ENCODE data around the gene TPMT.
A peak's percentile ranks its signal among the peaks of the same experiment; 100 is the strongest.

Gene TPMT

GRCh38 chr6:18138906-18139305 lies 16.0 kb downstream of the TPMT start:
- Histone ChIP-seq H3K9ac (ENCODE audit: low read depth, low read length) (no peak overlapping the region), H3K4me1 (ENCODE audit: control insufficient read depth, insufficient read depth, low read length) (no peaks in the 10 kb centered on the region), H3K36me3 (ENCODE audit: control insufficient read depth, insufficient read depth, low read length) (peaks cover 54% of the 10 kb centered on the region), H3K9me3 (ENCODE audit: control insufficient read depth, insufficient read depth, low read length) (no peaks in the 10 kb centered on the region), H3K4me3 (ENCODE audit: low read depth, low read length) (no peak overlapping the region), H3K27me3 (ENCODE audit: control insufficient read depth, insufficient read depth, low read length) (no peaks in the 10 kb centered on the region), H3K27ac (ENCODE audit: low read depth, low read length) (no peak overlapping the region)

- H3K27me3 ChIP-seq (ENCODE audit: control insufficient read depth, insufficient read depth, low read length): no peaks in the 10 kb centered on the region
- H3K4me3 ChIP-seq (ENCODE audit: low read depth, low read length): no peak overlapping the region
- peaks cover 51% of the 10 kb centered on the region for H3K36me3 ChIP-seq (ENCODE audit: control insufficient read depth, insufficient read depth, low read length)
- H3K9me3 ChIP-seq (ENCODE audit: control insufficient read depth, insufficient read depth, low read length): no peaks in the 10 kb centered on the region
- H3K4me1 ChIP-seq (ENCODE audit: control insufficient read depth, insufficient read depth, low read length): no peaks in the 10 kb centered on the region
- no peak overlapping the region for H3K27ac ChIP-seq (ENCODE audit: low read depth, low read length)
- no peak overlapping the region for H3K9ac ChIP-seq (ENCODE audit: low read depth, low read length)
These were observed 18.6 kb downstream of the TPMT start for GRCh38 chr6:18136260-18136659.

- no peaks in the 10 kb centered on the region for H3K9me3 ChIP-seq (ENCODE audit: control insufficient read depth, insufficient read depth, low read length)
- H3K27ac ChIP-seq (ENCODE audit: low read depth, low read length): no peak overlapping the region
- H3K36me3 ChIP-seq (ENCODE audit: control insufficient read depth, insufficient read depth, low read length): peaks cover 42% of the 10 kb centered on the region
- H3K4me3 ChIP-seq (ENCODE audit: low read depth, low read length): no peak overlapping the region
- no peaks in the 10 kb centered on the region for H3K27me3 ChIP-seq (ENCODE audit: control insufficient read depth, insufficient read depth, low read length)
- H3K9ac ChIP-seq (ENCODE audit: low read depth, low read length): no peak overlapping the region
- no peaks in the 10 kb centered on the region for H3K4me1 ChIP-seq (ENCODE audit: control insufficient read depth, insufficient read depth, low read length)
These were observed 19.7 kb downstream of the TPMT start for GRCh38 chr6:18135171-18135570.

- Histone ChIP-seq H3K4me1 (ENCODE audit: control insufficient read depth, insufficient read depth, low read length) (no peaks in the 10 kb centered on the region), H3K36me3 (ENCODE audit: control insufficient read depth, insufficient read depth, low read length) (peaks cover 29% of the 10 kb centered on the region), H3K9me3 (ENCODE audit: control insufficient read depth, insufficient read depth, low read length) (no peaks in the 10 kb centered on the region), H3K27me3 (ENCODE audit: control insufficient read depth, insufficient read depth, low read length) (no peaks in the 10 kb centered on the region), H3K4me3 (ENCODE audit: low read depth, low read length) (no peak overlapping the region), H3K9ac (ENCODE audit: low read depth, low read length) (no peak overlapping the region), H3K27ac (ENCODE audit: low read depth, low read length) (no peak overlapping the region)
These were observed 22.5 kb downstream of the TPMT start for GRCh38 chr6:18132346-18132745.

- Histone ChIP-seq H3K9ac (ENCODE audit: low read depth, low read length) (no peak overlapping the region), H3K27ac (ENCODE audit: low read depth, low read length) (no peak overlapping the region), H3K4me1 (ENCODE audit: control insufficient read depth, insufficient read depth, low read length) (peaks cover 4% of the 10 kb centered on the region; the same call in 1 of the 2 replicates), H3K9me3 (ENCODE audit: control insufficient read depth, insufficient read depth, low read length) (no peaks in the 10 kb centered on the region), H3K27me3 (ENCODE audit: control insufficient read depth, insufficient read depth, low read length) (peaks cover 16% of the 10 kb centered on the region), H3K4me3 (ENCODE audit: low read depth, low read length) (no peak overlapping the region), H3K36me3 (ENCODE audit: control insufficient read depth, insufficient read depth, low read length) (peaks cover 5% of the 10 kb centered on the region; the same call in 1 of the 2 replicates)
These were observed 28.8 kb downstream of the TPMT start for GRCh38 chr6:18126121-18126520.

- Histone ChIP-seq H3K4me1 (ENCODE audit: control insufficient read depth, insufficient read depth, low read length) (peaks cover 4% of the 10 kb centered on the region; the same call in 1 of the 2 replicates), H3K4me3 (ENCODE audit: low read depth, low read length) (peak within 1 kb of the TSS; percentile 39), H3K27ac (ENCODE audit: low read depth, low read length) (no peak within 1 kb of the TSS), H3K9me3 (ENCODE audit: control insufficient read depth, insufficient read depth, low read length) (no peaks in the 10 kb centered on the region), H3K36me3 (ENCODE audit: control insufficient read depth, insufficient read depth, low read length) (no peaks in the 10 kb centered on the region), H3K27me3 (ENCODE audit: control insufficient read depth, insufficient read depth, low read length) (peaks cover 16% of the 10 kb centered on the region), H3K9ac (ENCODE audit: low read depth, low read length) (peak within 1 kb of the TSS; percentile 34; the same call in 1 of the 2 replicates)
These were observed 32.5 kb downstream of the TPMT start, which contains the start of gene NHLRC1 for GRCh38 chr6:18122128-18123093. TSS of gene NHLRC1 (minus strand) at chr6:18122677. CDS start at chr6:18122606, 71 bp downstream.

- Histone ChIP-seq H3K4me1 (ENCODE audit: control insufficient read depth, insufficient read depth, low read length) (peaks cover 4% of the 10 kb centered on the region; the same call in 1 of the 2 replicates), H3K4me3 (ENCODE audit: low read depth, low read length) (no peak overlapping the region), H3K9me3 (ENCODE audit: control insufficient read depth, insufficient read depth, low read length) (no peaks in the 10 kb centered on the region), H3K27me3 (ENCODE audit: control insufficient read depth, insufficient read depth, low read length) (peaks cover 16% of the 10 kb centered on the region), H3K27ac (ENCODE audit: low read depth, low read length) (no peak overlapping the region), H3K36me3 (ENCODE audit: control insufficient read depth, insufficient read depth, low read length) (no peaks in the 10 kb centered on the region), H3K9ac (ENCODE audit: low read depth, low read length) (no peak overlapping the region)
These were observed 33.2 kb downstream of the TPMT start for GRCh38 chr6:18121580-18122127.

- Histone ChIP-seq H3K4me1 (ENCODE audit: control insufficient read depth, insufficient read depth, low read length) (peaks cover 4% of the 10 kb centered on the region; the same call in 1 of the 2 replicates), H3K9ac (ENCODE audit: low read depth, low read length) (no peak overlapping the region), H3K4me3 (ENCODE audit: low read depth, low read length) (no peak overlapping the region), H3K27me3 (ENCODE audit: control insufficient read depth, insufficient read depth, low read length) (peaks cover 16% of the 10 kb centered on the region), H3K27ac (ENCODE audit: low read depth, low read length) (no peak overlapping the region), H3K9me3 (ENCODE audit: control insufficient read depth, insufficient read depth, low read length) (no peaks in the 10 kb centered on the region), H3K36me3 (ENCODE audit: control insufficient read depth, insufficient read depth, low read length) (no peaks in the 10 kb centered on the region)
These were observed 35.6 kb downstream of the TPMT start for GRCh38 chr6:18119236-18119635.

- peaks cover 4% of the 10 kb centered on the region; the same call in 1 of the 2 replicates for H3K4me1 ChIP-seq (ENCODE audit: control insufficient read depth, insufficient read depth, low read length)
- no peak overlapping the region for H3K4me3 ChIP-seq (ENCODE audit: low read depth, low read length)
- peaks cover 16% of the 10 kb centered on the region for H3K27me3 ChIP-seq (ENCODE audit: control insufficient read depth, insufficient read depth, low read length)
- H3K9me3 ChIP-seq (ENCODE audit: control insufficient read depth, insufficient read depth, low read length): no peaks in the 10 kb centered on the region
- no peak overlapping the region for H3K9ac ChIP-seq (ENCODE audit: low read depth, low read length)
- no peaks in the 10 kb centered on the region for H3K36me3 ChIP-seq (ENCODE audit: control insufficient read depth, insufficient read depth, low read length)
- H3K27ac ChIP-seq (ENCODE audit: low read depth, low read length): no peak overlapping the region
These were observed 36.5 kb downstream of the TPMT start for GRCh38 chr6:18118330-18118729.

- H3K9ac ChIP-seq (ENCODE audit: low read depth, low read length): no peak overlapping the region
- peaks cover 1% of the 10 kb centered on the region for H3K4me1 ChIP-seq (ENCODE audit: control insufficient read depth, insufficient read depth, low read length)
- no peaks in the 10 kb centered on the region for H3K9me3 ChIP-seq (ENCODE audit: control insufficient read depth, insufficient read depth, low read length)
- no peaks in the 10 kb centered on the region for H3K36me3 ChIP-seq (ENCODE audit: control insufficient read depth, insufficient read depth, low read length)
- peaks cover 8% of the 10 kb centered on the region for H3K27me3 ChIP-seq (ENCODE audit: control insufficient read depth, insufficient read depth, low read length)
- no peak overlapping the region for H3K27ac ChIP-seq (ENCODE audit: low read depth, low read length)
- H3K4me3 ChIP-seq (ENCODE audit: low read depth, low read length): no peak overlapping the region
These were observed 37.7 kb downstream of the TPMT start for GRCh38 chr6:18117136-18117535.

- no peaks in the 10 kb centered on the region for H3K9me3 ChIP-seq (ENCODE audit: control insufficient read depth, insufficient read depth, low read length)
- H3K9ac ChIP-seq (ENCODE audit: low read depth, low read length): no peak overlapping the region
- peaks cover 4% of the 10 kb centered on the region for H3K4me1 ChIP-seq (ENCODE audit: control insufficient read depth, insufficient read depth, low read length)
- no peaks in the 10 kb centered on the region for H3K27me3 ChIP-seq (ENCODE audit: control insufficient read depth, insufficient read depth, low read length)
- H3K36me3 ChIP-seq (ENCODE audit: control insufficient read depth, insufficient read depth, low read length): no peaks in the 10 kb centered on the region
- no peak overlapping the region for H3K4me3 ChIP-seq (ENCODE audit: low read depth, low read length)
- H3K27ac ChIP-seq (ENCODE audit: low read depth, low read length): no peak overlapping the region
These were observed 39.5 kb downstream of the TPMT start for GRCh38 chr6:18115356-18115755.
